ENCODE results near the gene SLC7A7. TPM values are rescaled to one million over a fixed set of nuclear protein-coding genes. Genes with fewer than 3 reads are reported as not detected.
"Not testable (repeated sequence)": the region's sequence is repeated elsewhere in the genome, so short reads cannot be mapped to it uniquely, and the experiment has no call there.

Gene SLC7A7
- total and polyA plus RNA-seq, 9 of the 15 experiments (the other 6 are each of a cell fraction or from before 2014, with no cell fraction given): 0.07 to 0.68 (median 0.41) TPM

GRCh38 chr14:22725374-22725773 lies 89.9 kb downstream of the SLC7A7 start (continued):
- peak; percentile 99 for TF ChIP-seq ZNF592 (IDR thresholded peaks at IDR 0.05)
- peak; percentile 82 for TF ChIP-seq CBFA2T3 (IDR thresholded peaks at IDR 0.05)
- TF ChIP-seq HSF4 (CRISPR knock-in tag; IDR thresholded peaks at IDR 0.05; ENCODE audit: borderline replicate concordance): peak; percentile 55; the same call in 1 of the 2 replicates
- peak; percentile 54 for TF ChIP-seq TCF3 (CRISPR knock-in tag; IDR thresholded peaks at IDR 0.05)
- peak in 1 of 2 experiments; percentile 29; a peak in 1 of 4 replicates for TF ChIP-seq MNT (conservative IDR thresholded peaks at IDR 0.05)
- TF ChIP-seq CBFA2T2 (conservative IDR thresholded peaks at IDR 0.05): peak; percentile 64
- not testable (repeated sequence) for TF ChIP-seq ZNF740 (CRISPR knock-in tag; IDR thresholded peaks at IDR 0.05); TEAD4 (CRISPR knock-in tag; IDR thresholded peaks at IDR 0.05; ENCODE audit: borderline replicate concordance)
- TF ChIP-seq ZNF740 (tag; IDR thresholded peaks at IDR 0.05): peak in 1 of 2 experiments; percentile 51; a peak in 1 of 4 replicates
- TF ChIP-seq TAL1 (IDR thresholded peaks at IDR 0.05): peak; percentile 59; the same call in 1 of the 2 replicates
- TF ChIP-seq HINFP (tag; conservative IDR thresholded peaks at IDR 0.05; ENCODE audit: low read depth): peak; percentile 68
- 0 out of 2 replicates have a peak, but pooled peaks have one; percentile 21 for TF ChIP-seq ZNF766 (CRISPR knock-in tag; conservative IDR thresholded peaks at IDR 0.05)
- peak; percentile 64 for TF ChIP-seq CXXC5 (CRISPR knock-in tag; IDR thresholded peaks at IDR 0.05)
- peak; percentile 31; the same call in 1 of the 2 replicates for TF ChIP-seq TEAD4 (IDR thresholded peaks at IDR 0.05; ENCODE audit: low read length)

GRCh38 chr14:22724847-22725246 lies 90.4 kb downstream of the SLC7A7 start:
- ATAC-seq; FAIRE-seq; DNase-seq (ENCODE audit: extremely low read depth in 1 of 4, low spot score in 3 of 4); H3K9me3 ChIP-seq (replicated peaks; ENCODE audit: control insufficient read depth, insufficient read depth, low read depth, low read length); H3K27me3 ChIP-seq (ENCODE audit: control insufficient read depth in 2 of 2, insufficient read depth in 2 of 2, low read length in 2 of 2); H3K9me1 ChIP-seq (ENCODE audit: control insufficient read depth, insufficient read depth, low read length); intact Hi-C loops (cut with micrococcal nuclease); POLR2A ChIA-PET; H3K4me2 ChIP-seq (ENCODE audit: insufficient read depth, low read length); H3K9ac ChIP-seq (ENCODE audit: insufficient read depth in 1 of 2, low read depth in 2 of 2, low read length in 2 of 2); H3K36me3 ChIP-seq (ENCODE audit: control insufficient read depth, insufficient read depth, low read length); CTCF ChIA-PET (ENCODE audit: low intra/inter-chr PET ratio); H4K20me1 ChIP-seq (replicated peaks; ENCODE audit: control insufficient read depth, insufficient read depth, low read length); H3K4me3 ChIP-seq; in situ Hi-C loops (cut with MboI); H2AFZ ChIP-seq (ENCODE audit: low read depth, low read length); BruUV-seq (replicated peaks); H3K27ac ChIP-seq (ENCODE audit: extremely low read depth, low read depth, low read length); H3K79me2 ChIP-seq (ENCODE audit: control insufficient read depth, insufficient read depth, low read length): not testable (repeated sequence)
- WGBS (ENCODE audit: insufficient coverage, low coverage, missing lambda C conversion rate): 32% methylated on average over 7 of the region's 8 CpGs
- peaks cover 10 to 13% of the 10 kb centered on the region in 2 experiments; a peak in 4 of 5 replicates for H3K4me1 ChIP-seq (replicated peaks in 1 of 2; ENCODE audit: control insufficient read depth in 2 of 2, insufficient read depth in 2 of 2, low read length in 2 of 2)
